NCI-H1930 (cell line): ENCODE results near the gene TMEM163.

ENCODE experiments used
- DNase-seq, 2 experiments: peaks; one replicate each; lab custom pipeline; 2025; lab: John Stamatoyannopoulos, UW

Gene TMEM163

GRCh38 chr2:134410831-134411231, 308.0 kb downstream of the TMEM163 start:
- no peak for DNase-seq

GRCh38 chr2:134410006-134410405, 308.8 kb downstream of the TMEM163 start:
- no peak for DNase-seq

DNA sequence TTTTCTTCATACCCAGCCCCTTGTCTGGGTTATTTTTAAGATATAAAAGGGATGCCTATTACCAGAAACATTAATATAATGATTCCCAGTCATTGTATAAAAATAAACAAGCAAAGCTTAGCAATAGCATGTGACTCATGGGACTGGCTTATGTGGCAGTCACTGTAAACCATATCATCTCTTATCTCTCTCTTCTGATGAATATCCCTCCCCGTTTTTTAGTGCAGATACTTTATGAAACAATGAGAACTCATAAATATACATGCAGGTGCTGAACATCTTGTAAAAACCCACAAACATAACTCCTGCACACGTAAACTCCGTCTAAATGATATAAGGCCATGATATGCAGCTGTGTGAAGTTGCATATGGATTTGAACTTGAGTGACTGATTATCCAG, 310.0 kb downstream of the TMEM163 start:
- no peak for DNase-seq

DNA sequence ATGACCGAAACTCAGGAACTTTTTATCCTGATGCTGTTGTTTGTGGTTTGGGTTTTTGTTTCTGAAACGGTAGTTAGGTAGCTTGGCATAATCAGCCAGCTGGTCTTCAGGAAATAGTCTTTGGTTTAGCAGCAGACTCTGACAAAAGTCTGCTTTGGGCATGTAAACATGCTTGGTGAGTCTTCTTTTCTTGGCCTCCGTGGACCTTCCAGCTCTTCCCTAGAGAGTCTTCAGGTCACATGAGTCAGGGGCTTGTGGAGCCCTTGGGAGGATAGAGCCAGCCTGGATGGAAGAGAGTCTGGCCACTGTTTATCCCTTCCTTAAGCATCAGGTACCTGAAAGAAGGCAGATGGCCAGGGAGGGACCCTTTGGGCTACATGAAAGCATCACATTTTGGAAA, 310.4 kb downstream of the TMEM163 start:
- DNase-seq: no peak

DNA sequence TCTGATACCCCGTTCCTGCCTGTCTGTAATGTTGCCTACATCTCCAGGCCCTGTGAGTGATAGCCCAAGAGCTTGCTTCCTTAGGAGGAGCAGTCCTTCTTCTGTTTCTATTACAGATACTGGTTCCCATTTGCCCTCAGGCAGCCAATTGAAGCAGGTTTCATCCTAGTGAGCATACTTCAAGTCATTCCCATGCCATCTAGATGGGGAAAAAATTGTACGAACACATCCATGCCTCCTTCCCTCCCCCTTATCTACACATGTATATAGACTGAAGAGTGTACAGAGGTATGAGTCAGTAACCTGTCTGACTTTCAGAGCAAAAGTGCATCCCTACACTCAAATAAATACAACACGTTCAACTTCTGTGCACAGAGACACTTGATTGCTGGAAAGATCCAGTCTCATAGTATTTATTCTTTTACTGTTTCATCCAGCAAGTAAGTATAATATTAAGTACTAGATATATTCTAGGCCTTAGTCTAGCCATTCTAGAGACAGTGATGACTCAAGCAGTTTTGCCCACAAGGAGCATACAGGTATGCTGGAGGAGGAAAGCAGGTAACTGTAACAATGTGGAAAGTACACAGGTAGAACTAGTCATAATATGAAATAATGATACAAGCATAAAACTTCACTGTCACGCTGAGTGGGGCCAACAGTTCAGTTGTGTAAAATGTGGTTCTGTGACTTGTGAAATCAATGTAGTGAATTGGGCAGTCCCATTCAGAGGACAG, 311.5 kb downstream of the TMEM163 start:
- DNase-seq: no peak

DNA sequence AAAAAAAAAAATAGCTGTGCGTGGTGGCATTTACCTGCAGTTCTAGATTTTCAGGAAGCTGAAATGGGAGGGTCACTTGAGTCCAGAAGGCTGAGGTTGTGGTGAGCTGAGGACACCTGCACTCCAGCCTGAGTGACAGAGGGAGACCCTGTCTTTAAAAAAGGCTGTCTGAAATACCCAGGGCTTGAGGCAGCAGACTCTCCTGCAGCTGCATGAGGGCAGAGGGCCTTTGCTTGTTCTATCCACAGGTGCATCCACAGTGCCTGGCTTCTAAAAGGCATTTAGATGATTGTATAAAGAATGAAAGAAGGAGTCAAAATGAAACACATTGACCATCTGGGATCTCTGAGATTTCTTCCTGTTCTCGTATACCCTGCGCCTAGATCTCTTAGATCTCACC, 312.1 kb downstream of the TMEM163 start:
- no peak for DNase-seq

GRCh38 chr2:134406311-134406710, 312.5 kb downstream of the TMEM163 start:
- DNase-seq: no peak
